ENCODE measurements around the gene TM2D3.

GRCh38 chr15:101662203-101662602, 10.0 kb upstream of the TM2D3 start:
- TF ChIP-seq POLR2A (IDR thresholded peaks at IDR 0.05; ENCODE audit: low read length) (no peak), GATA1 (IDR thresholded peaks at IDR 0.05; ENCODE audit: low read depth, low read length) (no peak)

All from erythroblast (primary cell).